SHP77 treated with DMSO at 0.1 percent for 48 hours (cell line): Measurements from ENCODE around the gene KIRREL3.
A peak's percentile ranks its signal among the peaks of the same experiment; 100 is the strongest.

Experiments used
- DNase-seq: peaks from one replicate; lab custom pipeline; 2025; lab: John Stamatoyannopoulos, UW

Gene KIRREL3

DNA sequence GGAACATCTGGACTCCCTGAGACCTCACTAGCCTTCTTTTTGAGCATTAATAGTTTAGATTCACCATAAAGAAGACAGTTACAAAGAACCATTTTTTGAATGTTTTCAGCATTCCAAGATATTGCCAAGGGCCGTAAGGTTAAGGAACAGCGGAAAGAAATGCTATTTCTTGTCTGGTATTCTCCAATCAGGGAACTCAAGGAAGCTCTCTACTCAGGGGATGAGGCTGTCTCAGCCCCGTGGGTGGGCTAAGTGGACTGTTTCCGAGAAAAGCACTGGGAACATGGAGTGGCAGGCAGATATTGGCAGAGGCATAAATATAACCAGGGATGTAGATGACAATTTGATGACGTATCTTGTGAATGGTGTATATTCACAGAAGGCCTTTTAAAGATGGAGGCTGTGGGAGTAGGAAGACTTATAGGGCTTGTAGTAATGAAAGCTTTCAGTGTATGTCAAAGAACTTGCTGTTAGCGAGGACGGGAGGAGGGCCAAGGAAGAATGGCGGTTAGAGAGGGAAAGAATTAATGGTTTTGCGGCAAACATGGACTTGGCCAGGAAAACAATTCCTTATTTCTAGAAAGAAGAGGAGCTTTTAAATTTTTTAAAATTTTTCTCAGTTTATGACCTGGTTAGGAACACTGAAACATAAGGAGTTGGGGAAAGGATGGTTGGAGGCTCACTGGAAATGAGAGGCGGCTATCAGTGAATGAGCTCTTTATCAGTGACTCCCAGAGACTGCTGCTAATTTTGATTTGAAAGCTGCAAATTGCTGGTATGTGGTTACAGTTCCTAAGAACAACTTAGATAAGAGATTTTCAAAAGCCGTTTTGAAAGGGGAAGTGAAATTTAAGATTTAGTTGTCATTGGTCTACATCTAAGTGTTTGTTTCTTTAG lies 580.5 kb downstream of the KIRREL3 start:
- no peak for DNase-seq

DNA sequence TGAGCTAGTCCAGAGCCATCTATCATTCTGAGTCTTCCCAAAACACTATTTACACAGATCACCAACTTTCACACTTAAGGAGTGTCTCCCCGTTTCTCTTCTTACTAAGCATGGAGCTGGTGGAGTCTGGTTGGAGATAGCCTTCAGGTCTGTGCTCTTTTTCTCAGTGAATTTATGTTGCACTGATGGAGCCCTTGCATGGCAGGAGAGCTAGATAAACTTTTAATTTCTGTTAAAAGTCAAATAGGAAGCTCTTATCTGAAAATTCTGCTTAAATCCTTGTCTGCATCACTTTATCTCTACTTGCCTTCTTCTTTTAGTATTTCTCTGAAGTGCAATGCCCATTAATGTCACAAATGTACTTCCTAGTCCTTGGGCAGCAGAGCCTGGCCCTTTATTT lies 581.7 kb downstream of the KIRREL3 start:
- DNase-seq, result no peak

DNA sequence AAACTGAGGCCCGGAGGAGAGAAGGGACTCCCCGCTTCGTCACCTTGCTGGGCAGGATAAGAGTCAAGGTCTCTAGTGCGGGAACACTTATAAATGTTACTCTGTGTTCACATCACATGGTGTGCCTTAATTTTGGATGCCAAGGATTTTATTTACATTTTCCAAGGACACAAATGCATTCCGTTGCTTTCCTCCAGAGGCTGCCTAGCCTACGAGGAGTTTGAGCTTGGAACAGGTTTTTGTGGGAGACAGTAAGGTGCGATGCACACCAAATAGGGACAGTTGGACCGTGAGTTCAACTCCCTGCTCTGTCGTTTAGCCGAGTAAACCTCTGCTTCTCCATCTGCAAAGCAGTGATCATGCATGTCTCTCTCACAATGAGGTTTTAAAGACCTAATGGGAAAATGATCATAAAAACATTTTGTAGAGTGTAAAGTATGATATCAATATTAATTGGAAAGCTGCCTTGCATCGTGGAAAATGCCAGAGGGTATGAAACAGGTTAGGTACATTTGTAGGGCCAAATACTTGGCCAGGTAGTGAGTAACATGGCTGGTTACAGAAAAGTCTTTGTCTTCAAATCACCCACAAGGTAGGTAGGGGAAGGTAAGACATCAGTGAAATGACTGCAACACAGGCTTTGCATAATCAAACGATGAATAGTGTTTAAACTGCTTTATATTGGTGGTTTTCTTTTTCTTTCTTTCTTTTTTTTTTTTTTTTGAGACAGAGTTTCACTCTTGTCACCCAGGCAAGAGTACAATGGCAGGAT lies 583.3 kb downstream of the KIRREL3 start:
- DNase-seq, result no peak

DNA sequence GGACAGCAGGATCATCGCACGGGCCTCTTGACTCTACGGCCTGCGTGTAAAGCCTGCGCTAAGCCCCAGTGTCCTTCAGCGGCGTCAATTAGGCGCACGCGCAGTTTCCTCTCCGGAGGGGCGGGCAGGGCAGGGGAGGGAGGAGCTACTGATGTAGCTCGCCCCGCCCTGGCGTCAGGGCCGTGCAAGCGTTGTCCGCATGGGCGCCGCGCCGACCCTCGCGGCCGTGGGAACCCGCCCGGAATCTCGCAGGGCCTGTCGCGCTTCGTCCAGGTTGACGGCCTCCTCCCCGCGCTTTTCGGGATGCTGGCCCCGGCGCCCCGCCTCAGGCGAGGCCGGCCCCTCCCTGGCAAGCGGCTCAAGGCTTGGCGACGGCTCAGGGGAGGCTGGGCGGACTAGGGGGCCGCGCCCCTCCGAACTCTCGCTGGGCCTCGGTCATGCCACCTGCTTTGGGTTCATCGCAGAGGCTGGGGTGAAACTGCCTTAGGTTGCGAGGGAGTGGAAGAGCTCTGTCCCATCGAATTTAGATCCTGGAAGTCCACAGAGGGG lies 584.0 kb downstream of the KIRREL3 start:
- DNase-seq, result peak; percentile 29

DNA sequence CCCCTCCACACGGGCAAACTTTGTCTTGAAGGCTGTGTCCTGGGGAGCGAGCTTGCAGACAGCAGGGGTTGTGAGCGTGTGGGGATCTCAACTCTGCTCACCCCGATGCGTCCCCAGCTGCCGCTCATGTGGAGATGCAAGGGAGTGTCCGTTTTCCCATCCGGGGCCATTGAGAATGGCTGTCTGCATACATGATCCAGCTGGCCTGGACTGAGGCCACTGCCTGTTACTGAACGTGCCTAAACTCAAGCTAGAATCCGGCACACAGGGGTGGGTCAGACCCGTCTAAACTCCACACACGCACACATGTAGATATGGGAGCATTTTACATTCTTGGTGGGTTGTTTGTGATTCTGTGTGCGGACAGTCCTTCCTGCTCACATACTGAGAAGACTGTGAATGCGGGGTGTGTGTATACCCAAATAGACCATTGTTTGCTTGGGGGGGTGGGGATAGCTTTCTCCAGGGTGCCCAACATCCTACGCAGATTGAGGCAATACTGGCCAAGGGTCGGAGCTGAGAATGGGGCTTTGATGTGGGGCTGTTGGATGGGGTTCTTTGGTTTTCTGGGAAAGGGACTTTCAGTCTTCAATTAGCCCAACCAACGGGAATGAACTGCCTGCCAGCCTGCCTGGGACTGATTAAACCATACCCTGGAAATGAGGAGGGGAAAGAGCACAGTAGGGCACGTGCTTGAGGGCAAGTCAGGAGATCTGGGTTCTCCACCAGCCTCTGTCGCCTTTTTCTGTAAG lies 584.7 kb downstream of the KIRREL3 start:
- no peak for DNase-seq

DNA sequence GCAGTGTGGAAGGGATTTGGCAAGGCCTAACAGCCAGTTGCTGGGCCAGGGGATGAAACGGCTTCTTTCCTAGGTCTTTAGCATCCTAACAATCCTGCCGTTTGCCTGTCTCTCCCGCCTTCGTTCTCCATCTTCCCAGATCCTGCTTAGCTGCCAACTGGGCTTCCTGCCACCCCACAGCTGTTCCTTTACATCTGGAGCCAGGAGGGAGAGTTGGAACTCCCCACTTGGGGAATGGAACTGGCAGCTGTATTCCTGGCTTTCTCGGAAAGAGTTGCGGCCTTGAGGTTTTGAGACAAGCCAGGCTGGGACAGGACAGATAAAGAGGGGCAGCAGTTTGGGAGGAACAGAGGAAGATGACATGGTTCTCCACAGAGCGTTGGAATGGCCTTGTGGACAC lies 585.4 kb downstream of the KIRREL3 start:
- DNase-seq, result no peak

DNA sequence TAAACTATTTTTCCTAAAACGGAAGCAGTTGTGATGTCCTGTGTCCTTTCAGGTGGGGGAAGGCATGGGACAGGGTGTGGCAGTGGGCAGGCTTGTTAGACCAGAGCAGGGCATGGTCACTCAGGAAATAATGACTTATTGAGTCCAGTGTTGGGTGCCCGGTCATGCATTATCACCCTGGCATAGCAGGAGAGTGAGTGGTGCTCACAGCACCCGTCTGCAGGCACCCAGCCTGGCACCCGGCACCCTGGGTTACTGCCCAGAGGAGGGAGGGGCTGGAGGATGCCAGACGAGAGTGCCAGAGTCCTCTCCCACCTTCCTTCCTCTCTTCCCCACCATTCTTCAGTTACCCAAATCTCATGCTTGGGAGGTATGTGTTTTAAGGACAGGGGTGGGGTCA lies 586.0 kb downstream of the KIRREL3 start:
- DNase-seq, result no peak

DNA sequence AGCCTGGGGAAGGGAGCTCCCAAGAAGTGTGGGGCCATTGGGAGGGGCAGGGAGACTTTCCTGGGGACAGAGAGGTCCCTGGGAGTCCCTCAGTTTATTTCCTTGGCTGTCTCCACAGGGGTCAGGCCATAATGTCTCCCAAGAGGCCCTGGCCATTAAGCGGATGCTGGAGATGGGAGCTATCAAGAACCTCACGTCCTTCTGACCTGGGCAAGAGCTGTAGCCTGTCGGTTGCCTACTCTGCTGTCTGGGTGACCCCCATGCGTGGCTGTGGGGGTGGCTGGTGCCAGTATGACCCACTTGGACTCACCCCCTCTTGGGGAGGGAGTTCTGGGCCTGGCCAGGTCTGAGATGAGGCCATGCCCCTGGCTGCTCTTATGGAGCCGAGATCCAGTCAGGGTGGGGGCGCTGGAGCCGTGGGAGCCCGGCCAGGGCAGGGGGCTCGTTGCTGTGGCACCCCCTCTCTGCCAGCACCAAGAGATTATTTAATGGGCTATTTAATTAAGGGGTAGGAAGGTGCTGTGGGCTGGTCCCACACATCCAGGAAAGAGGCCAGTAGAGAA lies 586.6 kb downstream of the KIRREL3 start:
- no peak for DNase-seq

DNA sequence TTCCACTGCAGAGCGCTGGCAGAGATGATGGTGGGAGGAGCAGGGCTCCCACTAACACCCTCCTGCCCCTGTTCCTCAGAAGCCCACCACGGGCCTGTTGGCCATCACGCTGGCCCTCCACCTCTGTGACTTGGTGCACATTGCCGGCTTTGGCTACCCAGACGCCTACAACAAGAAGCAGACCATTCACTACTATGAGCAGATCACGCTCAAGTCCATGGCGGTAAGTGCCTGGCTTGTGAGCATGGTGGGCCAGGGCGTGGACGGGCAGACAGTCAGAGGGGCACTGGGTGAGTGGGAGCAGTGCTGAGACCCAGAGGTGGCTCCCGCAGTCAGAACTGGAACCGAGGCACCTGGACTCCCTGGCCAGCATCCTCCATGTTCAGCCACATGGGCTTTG lies 587.1 kb downstream of the KIRREL3 start:
- no peak for DNase-seq

DNA sequence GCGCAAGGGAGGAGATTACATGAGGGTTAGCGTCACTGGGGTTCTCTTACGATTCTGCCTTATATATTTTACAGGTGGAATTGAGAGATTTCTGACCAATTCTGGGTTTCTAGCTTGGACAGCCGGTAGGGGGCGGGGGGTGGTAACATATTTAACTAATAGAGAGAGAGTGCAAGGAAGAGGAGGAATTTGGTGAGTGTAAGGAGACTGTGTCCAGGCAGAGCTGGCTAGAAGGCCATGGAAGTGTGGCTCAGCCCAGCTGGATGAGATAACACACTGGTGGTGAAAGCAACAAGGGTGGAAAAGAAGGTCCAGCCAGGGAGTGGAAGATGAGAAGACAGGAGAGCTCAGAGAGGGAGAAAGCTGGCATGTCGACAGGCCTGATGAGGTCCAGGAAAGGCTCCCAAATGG lies 588.6 kb downstream of the KIRREL3 start:
- DNase-seq, result no peak

DNA sequence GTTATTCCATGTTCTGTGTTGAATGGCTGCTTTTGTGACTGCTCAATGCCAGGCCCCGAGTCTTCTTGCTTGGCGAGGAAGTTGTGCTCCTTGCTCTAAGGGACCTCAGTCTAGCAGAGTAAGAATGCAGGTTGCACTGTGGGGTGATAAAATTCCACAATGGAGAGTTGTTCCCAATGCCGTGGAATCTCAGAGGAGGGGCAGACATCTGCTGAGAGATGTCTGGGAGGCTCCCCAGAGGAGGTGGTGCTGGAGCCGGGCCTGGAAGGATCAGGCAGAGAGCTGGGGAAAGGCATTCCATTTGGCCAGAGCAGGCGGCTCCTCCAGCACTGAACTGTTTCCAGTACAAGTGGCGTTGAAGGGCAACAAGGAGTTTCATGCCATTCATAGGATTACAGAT lies 589.9 kb downstream of the KIRREL3 start:
- DNase-seq, result no peak

DNA sequence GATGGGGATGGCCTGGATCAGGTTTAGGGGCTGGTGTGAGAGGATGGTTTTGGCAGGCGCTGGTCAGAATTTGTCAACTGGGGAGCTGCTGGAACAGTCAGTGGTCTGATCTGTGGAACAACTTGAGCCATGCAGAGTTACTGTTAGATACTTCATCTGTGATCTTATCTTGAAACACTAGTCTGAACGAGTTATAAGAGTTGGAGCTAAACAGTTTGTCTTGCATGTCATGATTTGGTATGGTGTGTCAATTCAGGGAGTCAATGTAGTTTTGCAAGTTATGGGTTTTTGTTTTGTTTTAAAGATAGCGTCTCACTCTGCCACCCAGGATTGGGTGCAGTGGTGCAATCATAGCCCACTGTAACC lies 591.0 kb downstream of the KIRREL3 start:
- DNase-seq, result no peak

DNA sequence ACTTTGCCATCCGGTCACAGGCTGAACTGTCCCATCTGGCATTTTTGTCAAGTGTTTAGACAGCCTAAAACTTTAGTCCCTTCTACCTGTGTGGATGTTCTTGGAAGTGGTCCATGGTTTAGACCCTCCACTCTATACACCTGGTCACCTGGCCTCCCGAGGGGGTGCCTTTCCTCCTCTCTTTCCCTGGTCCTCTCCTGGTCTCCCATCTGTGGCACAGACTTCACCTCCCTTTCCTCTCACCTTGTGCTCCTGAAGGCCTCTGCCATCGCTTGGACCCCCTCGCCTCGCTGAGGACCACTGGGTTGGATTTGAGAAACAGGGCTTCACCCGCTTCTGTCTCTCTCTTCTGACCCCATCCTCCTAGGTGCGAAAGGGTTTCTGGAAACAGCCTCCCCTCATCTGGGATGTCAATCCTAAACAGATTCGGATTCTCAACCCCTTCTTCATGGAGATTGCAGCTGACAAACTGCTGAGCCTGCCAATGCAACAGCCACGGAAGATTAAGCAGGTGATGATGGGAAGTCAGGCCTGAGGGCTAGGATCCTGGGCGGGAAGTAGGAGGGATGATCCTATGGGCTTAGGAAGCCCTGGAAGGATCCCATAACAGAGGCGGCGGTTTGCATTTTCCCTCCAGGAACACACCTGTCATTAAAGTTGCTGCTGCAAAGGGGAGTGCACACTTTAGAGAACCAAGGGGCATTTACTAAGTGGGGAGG lies 591.5 kb downstream of the KIRREL3 start:
- DNase-seq, result no peak

DNA sequence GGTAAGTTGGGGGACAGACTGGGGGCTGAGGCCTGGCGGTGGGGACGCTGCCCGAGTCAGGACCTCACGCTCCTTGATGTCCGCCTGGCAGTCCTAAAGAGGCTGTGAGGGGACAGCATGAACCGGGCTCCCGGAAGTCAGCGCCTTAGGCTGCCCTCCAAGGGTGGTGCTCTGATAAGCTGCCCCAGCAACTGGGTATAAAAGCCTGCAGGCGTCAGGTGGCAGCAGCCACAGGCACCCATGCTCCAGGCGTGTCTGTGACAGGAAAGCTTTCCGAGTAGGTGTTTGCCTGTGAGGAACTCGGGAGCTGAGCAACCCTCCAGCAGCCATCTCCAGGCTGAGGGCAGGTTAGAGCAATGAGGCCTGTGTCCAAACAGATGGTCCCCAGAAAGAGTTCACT lies 592.1 kb downstream of the KIRREL3 start:
- no peak for DNase-seq

DNA sequence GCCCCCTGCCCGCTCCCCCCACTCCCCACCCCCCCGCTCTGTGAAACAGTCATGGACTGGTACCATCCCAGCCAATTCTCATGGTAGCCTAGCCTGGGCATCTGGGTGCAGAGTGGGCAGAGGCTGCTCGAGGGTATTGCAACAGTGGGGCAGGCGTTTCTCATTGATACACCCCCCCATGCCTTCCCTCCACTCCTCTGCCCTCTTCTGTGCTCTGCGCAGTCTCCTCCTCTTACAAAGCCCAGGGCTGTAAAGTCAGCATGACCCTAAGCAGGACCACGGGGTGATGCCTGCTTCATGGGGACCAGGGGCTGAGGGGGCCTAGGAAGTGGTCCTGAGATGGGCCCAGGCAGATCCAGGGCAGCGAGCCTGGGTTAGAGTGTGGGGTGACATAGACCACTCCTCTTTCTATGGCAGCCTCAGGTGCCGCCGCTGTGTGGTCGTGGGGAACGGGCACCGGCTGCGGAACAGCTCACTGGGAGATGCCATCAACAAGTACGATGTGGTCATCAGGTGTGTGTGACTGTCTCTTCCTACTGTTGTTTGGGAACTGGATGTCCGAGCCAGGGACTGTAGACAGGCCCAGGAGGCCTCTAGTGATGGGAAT lies 592.8 kb downstream of the KIRREL3 start:
- no peak for DNase-seq

DNA sequence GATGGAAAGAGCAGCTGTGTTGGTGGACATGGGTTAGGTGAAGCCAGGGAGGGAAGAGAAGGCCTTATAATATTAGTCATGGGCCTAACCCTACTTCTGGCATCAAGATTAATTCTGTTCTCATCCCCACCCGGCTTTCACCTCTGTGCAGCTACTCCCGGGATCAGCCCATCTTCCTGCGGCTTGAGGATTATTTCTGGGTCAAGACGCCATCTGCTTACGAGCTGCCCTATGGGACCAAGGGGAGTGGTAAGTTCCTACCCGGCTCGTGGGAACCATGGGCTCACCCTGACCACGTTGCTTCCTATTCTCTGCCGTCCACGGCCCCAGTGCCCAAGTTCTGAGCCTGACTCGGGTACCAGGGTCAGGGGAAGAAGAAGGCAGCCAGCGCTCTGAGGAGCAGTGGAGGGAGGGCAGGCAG lies 593.5 kb downstream of the KIRREL3 start:
- DNase-seq, result no peak

DNA sequence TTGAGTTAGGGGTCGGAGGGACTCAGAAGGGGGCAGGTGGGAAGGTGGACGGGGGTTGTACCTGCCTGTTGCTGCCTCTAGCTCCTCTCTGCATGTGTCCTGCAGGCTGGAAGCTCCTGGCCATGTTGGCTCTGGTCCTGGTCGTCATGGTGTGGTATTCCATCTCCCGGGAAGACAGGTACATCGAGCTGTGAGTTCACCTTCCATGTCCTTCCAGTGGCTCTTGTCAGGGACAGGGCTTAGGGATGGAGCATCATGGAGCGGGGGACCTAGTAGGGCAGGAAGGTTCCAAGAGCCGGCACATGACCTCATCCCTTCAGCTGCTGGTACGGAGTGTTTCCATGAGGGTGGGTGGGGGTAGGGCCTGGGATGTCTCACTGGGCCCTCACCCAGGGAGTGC lies 594.2 kb downstream of the KIRREL3 start:
- no peak for DNase-seq

DNA sequence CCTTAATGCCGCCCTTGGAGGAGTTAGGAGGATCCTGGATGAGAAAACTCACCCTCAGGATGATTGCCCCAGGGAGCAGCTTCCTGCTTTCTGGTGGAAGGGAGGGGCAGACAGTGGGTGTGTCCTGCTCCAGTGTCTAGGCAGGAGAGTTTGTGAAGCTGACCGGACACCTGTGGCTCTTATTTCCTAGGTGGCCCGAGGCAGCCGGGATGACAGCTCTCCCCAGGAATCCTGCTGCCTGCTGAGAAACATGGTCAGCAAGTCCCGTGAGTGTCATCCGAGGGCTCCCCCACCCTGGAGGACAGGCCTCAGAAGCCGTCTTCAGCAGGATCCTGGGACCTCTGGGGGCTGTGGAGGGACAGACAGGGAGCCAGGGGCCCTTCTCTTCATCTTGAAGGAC lies 594.7 kb downstream of the KIRREL3 start:
- DNase-seq, result no peak

DNA sequence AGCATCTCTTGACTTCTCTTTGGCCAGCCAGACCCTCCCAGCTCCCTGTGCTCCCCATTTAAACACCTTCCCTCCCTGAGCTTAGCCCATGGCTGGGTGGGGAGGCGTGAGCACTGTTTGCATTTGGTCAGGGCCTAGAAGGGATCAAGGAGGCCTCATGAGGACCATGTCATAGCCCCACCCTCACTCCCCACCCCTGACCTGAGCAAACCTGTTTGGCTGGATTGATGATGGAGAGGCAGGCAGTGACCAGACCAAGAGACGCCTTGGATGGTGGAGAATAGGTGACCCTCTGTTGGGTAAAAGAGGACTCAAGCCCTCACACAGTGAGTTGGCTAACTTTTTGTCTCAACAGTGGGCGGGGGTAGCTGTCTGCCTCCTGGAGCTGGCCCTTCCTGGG lies 595.2 kb downstream of the KIRREL3 start:
- no peak for DNase-seq

DNA sequence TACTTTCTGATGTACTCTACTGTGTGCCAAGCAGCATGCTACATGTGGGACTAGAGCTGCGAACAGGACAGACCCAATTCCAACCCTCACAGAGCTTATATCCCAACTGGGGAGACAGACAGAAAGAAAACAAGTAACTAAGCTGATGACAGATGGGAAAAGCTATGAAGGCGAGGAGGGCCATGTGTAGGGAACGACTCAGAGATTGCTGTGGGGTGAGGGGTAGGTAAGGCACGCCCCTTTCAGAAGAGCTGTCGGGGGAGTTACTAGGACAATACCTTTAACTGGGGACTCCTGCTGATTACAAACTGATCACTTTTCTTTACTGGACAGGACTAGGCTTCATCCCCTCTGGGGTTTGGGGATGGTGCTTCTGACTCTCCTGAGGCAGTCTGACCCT lies 596.2 kb downstream of the KIRREL3 start:
- DNase-seq, result no peak

DNA sequence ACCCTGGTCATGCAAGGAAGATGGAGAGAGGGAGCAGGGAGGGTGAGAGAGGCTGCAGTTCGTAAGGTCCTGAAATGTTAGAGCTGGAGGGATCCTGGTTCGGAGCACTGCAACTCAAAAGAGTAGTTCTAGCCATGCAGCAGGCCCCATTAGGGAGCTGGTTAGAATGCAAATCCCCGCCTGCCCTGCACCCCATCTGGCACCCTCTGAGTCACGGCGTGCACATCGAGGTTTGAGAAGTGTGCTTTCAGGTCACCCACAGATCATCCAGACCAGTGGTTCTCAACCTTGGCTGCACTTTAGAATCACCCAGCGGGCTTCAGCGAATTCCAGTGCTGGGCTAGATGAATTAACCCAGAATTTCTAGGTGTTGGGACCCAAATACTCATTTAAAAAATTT lies 596.9 kb downstream of the KIRREL3 start:
- no peak for DNase-seq
